Gastrocnemius medialis (tissue), 4 donors: ENCODE measurements around the gene ACAD11.

ENCODE experiments used
- CTCF ChIP-seq, 5 experiments: fragments of 450-650 bp in 3 of 5; fragments of 200-600 bp in 2 of 5; sonication (generic) in 2 of 5; IDR thresholded peaks in 4 of 5; conservative IDR thresholded peaks in 1 of 5; 1 replicate in 4 of 5; 2 replicates in 1 of 5; pipeline ENCODE4 v1.5.1; 2016 to 2019; ENCODE audit warnings: antibody characterized with exemption in 5 of 5, mild to moderate bottlenecking in 3 of 5, moderate library complexity in 3 of 5
- POLR2A ChIP-seq, 2 donors: fragments of 450-650 bp; IDR thresholded peaks; one replicate each; pipeline ENCODE4 v1.6.1; 2017; ENCODE audit warnings: antibody characterized with exemption in 2 of 2, mild to moderate bottlenecking in 2 of 2, moderate library complexity in 2 of 2

GRCh38 chr3:132643366-132643765 is 16.2 kb downstream of the ACAD11 start:
- no peak for TF ChIP-seq CTCF (IDR thresholded peaks at IDR 0.05 in 4 of 5, conservative IDR thresholded peaks at IDR 0.05 in 1 of 5)
- TF ChIP-seq POLR2A (IDR thresholded peaks at IDR 0.05), result no peak
